HepG2 (cell line): ENCODE data around the gene ZFP69B. TPM values are rescaled to one million over a fixed set of nuclear protein-coding genes. Genes with fewer than 3 reads are reported as not detected.

Source experiments
- CREB1 ChIP-seq, 2 experiments: fragments of 450-650 bp in 1 of 2; IDR thresholded peaks; 2 replicates each; pipeline ENCODE4 v1.6.1; 2016 to 2017; ENCODE audit warnings: control low read depth in 1 of 2, mild to moderate bottlenecking in 1 of 2, missing compliant biosample characterization in 1 of 2, missing genetic modification characterization in 1 of 2
- DPF2 ChIP-seq: sonication (generic); formaldehyde crosslinking; IDR thresholded peaks from 2 replicates; pipeline ENCODE4 v1.4.0; 2020; ENCODE audit warnings: mild to moderate bottlenecking, low read depth, missing genetic modification reagents, borderline replicate concordance
- ELF4 ChIP-seq: sonication (generic); formaldehyde crosslinking; IDR thresholded peaks from 2 replicates; pipeline ENCODE4 v1.5.0; 2020; ENCODE audit warnings: missing genetic modification reagents, mild to moderate bottlenecking, moderate library complexity, borderline replicate concordance
- HNF1B ChIP-seq: sonication (generic); formaldehyde crosslinking; IDR thresholded peaks from 2 replicates; pipeline ENCODE4 v1.5.1; 2020; ENCODE audit warnings: mild to moderate bottlenecking, moderate library complexity, missing genetic modification reagents
- JUNB ChIP-seq: sonication (generic); formaldehyde crosslinking; IDR thresholded peaks from 2 replicates; pipeline ENCODE4 v1.8.0; 2022; ENCODE audit warnings: missing genetic modification reagents, mild to moderate bottlenecking, borderline replicate concordance
- NFIB ChIP-seq: sonication (generic); formaldehyde crosslinking; IDR thresholded peaks from 2 replicates; pipeline ENCODE4 v1.9.0; 2021; ENCODE audit warnings: missing genetic modification reagents, mild to moderate bottlenecking, borderline replicate concordance
- ONECUT2 ChIP-seq: sonication (generic); formaldehyde crosslinking; IDR thresholded peaks from 2 replicates; pipeline ENCODE4 v1.4.0; 2020; ENCODE audit warnings: missing genetic modification reagents
- RAD51 ChIP-seq: fragments of 450-650 bp; IDR thresholded peaks from 2 replicates; pipeline ENCODE4 v1.6.1; 2016; ENCODE audit warnings: borderline replicate concordance
- SALL1 ChIP-seq: sonication (generic); formaldehyde crosslinking; IDR thresholded peaks from 2 replicates; pipeline ENCODE4 v1.8.0; 2022; ENCODE audit warnings: mild to moderate bottlenecking, missing genetic modification reagents
- SP2 ChIP-seq: sonication (generic); formaldehyde crosslinking; IDR thresholded peaks from 2 replicates; pipeline ENCODE4 v1.5.1; 2020; ENCODE audit warnings: mild to moderate bottlenecking, missing genetic modification reagents
- TEF ChIP-seq: sonication (generic); formaldehyde crosslinking; IDR thresholded peaks from 2 replicates; pipeline ENCODE4 v1.5.0; 2020; ENCODE audit warnings: missing genetic modification reagents
- ZFP41 ChIP-seq: sonication (generic); formaldehyde crosslinking; IDR thresholded peaks from 2 replicates; pipeline ENCODE4 v1.4.0; 2020; ENCODE audit warnings: mild to moderate bottlenecking, missing genetic modification reagents, borderline replicate concordance
- ZNF572 ChIP-seq: sonication (generic); formaldehyde crosslinking; IDR thresholded peaks from 2 replicates; pipeline ENCODE4 v1.5.1; 2020; ENCODE audit warnings: mild to moderate bottlenecking, missing genetic modification reagents
- ZNF660 ChIP-seq: sonication (generic); formaldehyde crosslinking; IDR thresholded peaks from 2 replicates; pipeline ENCODE4 v1.5.1; 2020; ENCODE audit warnings: mild to moderate bottlenecking, low read depth, missing genetic modification reagents, borderline replicate concordance
- ZNF83 ChIP-seq: sonication (generic); formaldehyde crosslinking; IDR thresholded peaks from 2 replicates; pipeline ENCODE4 v1.4.0; 2020; ENCODE audit warnings: missing genetic modification reagents, mild to moderate bottlenecking, borderline replicate concordance
- polyA plus RNA-seq, 8 experiments: library from polyadenylated mRNA; depleted of rRNA in 3 of 8; stranded (reverse) in 7 of 8; unstranded in 1 of 8; fragments of >200 nt; fragmentation: Illumina TruSeq in 4 of 8; extraction: Trizol in 4 of 8; gene quantifications; 2 replicates each; pipeline versions ENCODE4 v1.2.1 to v1.2.3, GENCODE V29; 2011 to 2016; ENCODE audit warnings: low read depth in 4 of 8, missing spikeins in 1 of 8, mixed read lengths in 1 of 8; ENCODE audit not compliant: insufficient read depth in 1 of 8
- total RNA-seq, 5 experiments: library from RNA; depleted of rRNA; stranded (reverse); fragments of >200 nt; fragmentation: Illumina TruSeq; extraction: Trizol; gene quantifications; 2 replicates each; pipeline ENCODE4 v1.2.3, GENCODE V29; 2016; ENCODE audit warnings: low read depth in 1 of 5
- TF ChIP-seq, protein P1 (sequence below): sonication (generic); formaldehyde crosslinking; IDR thresholded peaks from 2 replicates; pipeline ENCODE4 v1.4.0; 2020; ENCODE audit warnings: mild to moderate bottlenecking, missing genetic modification reagents, borderline replicate concordance
- TF ChIP-seq, protein P2 (sequence below): sonication (generic); formaldehyde crosslinking; IDR thresholded peaks from 2 replicates; pipeline ENCODE4 v1.9.0; 2021; ENCODE audit warnings: mild to moderate bottlenecking, missing genetic modification reagents

Gene ZFP69B
- total and polyA plus RNA-seq, 2 of the 13 experiments (the other 11 are each of a cell fraction or from before 2014, with no cell fraction given): 4.6 to 7.7 TPM

DNA sequence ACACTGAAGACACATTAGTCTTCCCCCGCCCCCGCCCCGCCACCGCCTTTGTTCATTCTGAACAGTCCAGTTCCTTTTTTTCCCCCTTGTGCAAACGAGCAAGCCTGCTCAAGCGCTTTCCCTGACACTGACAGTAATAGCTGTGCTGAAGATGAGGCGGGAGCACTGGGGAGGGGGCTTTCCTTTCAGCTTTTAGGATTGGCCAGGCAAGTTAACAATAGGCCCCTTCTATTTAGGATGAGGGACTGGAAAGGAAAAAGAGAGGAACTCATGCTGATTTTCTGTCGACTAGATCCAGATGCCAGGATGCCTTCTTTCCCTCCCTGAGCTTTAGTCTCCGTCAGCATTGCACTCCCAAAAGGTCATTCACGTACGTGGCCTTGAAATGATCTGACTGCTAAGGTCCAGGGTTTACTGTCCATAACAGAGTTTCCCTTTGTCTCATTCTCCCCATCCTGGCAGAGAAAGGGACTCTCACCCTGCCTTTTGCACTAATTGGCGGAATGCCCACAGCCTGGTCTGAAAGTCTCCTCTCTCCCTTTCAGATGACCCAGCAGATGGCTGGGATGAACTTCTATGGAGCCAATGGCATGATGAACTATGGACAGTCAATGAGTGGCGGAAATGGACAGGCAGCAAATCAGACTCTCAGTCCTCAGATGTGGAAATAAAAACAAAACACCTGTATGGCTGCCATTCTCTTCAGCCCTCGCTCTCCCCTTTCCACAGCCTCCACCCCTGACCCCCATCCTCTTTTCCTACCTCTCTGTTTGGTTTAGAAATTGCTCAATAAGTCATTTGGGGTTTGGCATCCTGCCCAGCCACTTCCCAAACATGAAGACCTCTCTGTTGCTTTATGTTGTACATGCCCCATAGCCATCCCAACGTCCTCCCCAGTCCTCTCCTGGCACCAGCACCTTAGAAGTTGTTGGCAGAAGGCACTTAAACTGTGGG is 28.6 kb upstream of the ZFP69B start (continued):
- TF ChIP-seq HNF1B (CRISPR knock-in tag): peak; percentile 81
- TF ChIP-seq SALL1 (CRISPR knock-in tag): peak; percentile 99
- TF ChIP-seq ZFP41 (CRISPR knock-in tag): no peak
- peak; percentile 61 for TF ChIP-seq SP2
- TF ChIP-seq RAD51: no peak
- TF ChIP-seq TEF (CRISPR knock-in tag): no peak
- TF ChIP-seq ZNF660 (CRISPR knock-in tag): no peak
- TF ChIP-seq DPF2 (CRISPR knock-in tag): peak; percentile 81
- TF ChIP-seq, protein P1, sequence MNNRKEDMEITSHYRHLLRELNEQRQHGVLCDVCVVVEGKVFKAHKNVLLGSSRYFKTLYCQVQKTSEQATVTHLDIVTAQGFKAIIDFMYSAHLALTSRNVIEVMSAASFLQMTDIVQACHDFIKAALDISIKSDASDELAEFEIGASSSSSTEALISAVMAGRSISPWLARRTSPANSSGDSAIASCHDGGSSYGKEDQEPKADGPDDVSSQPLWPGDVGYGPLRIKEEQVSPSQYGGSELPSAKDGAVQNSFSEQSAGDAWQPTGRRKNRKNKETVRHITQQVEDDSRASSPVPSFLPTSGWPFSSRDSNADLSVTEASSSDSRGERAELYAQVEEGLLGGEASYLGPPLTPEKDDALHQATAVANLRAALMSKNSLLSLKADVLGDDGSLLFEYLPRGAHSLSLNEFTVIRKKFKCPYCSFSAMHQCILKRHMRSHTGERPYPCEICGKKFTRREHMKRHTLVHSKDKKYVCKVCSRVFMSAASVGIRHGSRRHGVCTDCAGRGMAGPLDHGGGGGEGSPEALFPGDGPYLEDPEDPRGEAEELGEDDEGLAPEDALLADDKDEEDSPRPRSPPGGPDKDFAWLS (CRISPR knock-in tag): no peak
- TF ChIP-seq ONECUT2 (CRISPR knock-in tag): peak; percentile 47
- TF ChIP-seq ZNF572 (CRISPR knock-in tag): 0 out of 2 replicates have a peak, but pooled peaks have one; percentile 27
- TF ChIP-seq NFIB (CRISPR knock-in tag): 0 out of 2 replicates have a peak, but pooled peaks have one; percentile 85
- no peak for TF ChIP-seq ZNF83 (CRISPR knock-in tag)
- TF ChIP-seq, protein P2, sequence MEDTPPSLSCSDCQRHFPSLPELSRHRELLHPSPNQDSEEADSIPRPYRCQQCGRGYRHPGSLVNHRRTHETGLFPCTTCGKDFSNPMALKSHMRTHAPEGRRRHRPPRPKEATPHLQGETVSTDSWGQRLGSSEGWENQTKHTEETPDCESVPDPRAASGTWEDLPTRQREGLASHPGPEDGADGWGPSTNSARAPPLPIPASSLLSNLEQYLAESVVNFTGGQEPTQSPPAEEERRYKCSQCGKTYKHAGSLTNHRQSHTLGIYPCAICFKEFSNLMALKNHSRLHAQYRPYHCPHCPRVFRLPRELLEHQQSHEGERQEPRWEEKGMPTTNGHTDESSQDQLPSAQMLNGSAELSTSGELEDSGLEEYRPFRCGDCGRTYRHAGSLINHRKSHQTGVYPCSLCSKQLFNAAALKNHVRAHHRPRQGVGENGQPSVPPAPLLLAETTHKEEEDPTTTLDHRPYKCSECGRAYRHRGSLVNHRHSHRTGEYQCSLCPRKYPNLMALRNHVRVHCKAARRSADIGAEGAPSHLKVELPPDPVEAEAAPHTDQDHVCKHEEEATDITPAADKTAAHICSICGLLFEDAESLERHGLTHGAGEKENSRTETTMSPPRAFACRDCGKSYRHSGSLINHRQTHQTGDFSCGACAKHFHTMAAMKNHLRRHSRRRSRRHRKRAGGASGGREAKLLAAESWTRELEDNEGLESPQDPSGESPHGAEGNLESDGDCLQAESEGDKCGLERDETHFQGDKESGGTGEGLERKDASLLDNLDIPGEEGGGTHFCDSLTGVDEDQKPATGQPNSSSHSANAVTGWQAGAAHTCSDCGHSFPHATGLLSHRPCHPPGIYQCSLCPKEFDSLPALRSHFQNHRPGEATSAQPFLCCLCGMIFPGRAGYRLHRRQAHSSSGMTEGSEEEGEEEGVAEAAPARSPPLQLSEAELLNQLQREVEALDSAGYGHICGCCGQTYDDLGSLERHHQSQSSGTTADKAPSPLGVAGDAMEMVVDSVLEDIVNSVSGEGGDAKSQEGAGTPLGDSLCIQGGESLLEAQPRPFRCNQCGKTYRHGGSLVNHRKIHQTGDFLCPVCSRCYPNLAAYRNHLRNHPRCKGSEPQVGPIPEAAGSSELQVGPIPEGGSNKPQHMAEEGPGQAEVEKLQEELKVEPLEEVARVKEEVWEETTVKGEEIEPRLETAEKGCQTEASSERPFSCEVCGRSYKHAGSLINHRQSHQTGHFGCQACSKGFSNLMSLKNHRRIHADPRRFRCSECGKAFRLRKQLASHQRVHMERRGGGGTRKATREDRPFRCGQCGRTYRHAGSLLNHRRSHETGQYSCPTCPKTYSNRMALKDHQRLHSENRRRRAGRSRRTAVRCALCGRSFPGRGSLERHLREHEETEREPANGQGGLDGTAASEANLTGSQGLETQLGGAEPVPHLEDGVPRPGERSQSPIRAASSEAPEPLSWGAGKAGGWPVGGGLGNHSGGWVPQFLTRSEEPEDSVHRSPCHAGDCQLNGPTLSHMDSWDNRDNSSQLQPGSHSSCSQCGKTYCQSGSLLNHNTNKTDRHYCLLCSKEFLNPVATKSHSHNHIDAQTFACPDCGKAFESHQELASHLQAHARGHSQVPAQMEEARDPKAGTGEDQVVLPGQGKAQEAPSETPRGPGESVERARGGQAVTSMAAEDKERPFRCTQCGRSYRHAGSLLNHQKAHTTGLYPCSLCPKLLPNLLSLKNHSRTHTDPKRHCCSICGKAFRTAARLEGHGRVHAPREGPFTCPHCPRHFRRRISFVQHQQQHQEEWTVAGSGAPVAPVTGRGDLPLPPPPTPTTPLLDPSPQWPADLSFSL (CRISPR knock-in tag): no peak
- TF ChIP-seq CREB1 (IDR thresholded peaks at IDR 0.05): no peak; the same call in 1 of the 2 replicates
- TF ChIP-seq CREB1 (CRISPR knock-in tag; IDR thresholded peaks at IDR 0.05): peak; percentile 90
- no peak for TF ChIP-seq JUNB (CRISPR knock-in tag)
- TF ChIP-seq ELF4: peak; percentile 46; the same call in 1 of the 2 replicates
